Fibroblast of skin of right biceps (primary cell): ENCODE data around the gene MINDY4.

Experiments used
- DNase-seq: peaks from one replicate; pipeline ENCODE4 v3.0.0-alpha.2; 2013

The MINDY4 gene

DNA sequence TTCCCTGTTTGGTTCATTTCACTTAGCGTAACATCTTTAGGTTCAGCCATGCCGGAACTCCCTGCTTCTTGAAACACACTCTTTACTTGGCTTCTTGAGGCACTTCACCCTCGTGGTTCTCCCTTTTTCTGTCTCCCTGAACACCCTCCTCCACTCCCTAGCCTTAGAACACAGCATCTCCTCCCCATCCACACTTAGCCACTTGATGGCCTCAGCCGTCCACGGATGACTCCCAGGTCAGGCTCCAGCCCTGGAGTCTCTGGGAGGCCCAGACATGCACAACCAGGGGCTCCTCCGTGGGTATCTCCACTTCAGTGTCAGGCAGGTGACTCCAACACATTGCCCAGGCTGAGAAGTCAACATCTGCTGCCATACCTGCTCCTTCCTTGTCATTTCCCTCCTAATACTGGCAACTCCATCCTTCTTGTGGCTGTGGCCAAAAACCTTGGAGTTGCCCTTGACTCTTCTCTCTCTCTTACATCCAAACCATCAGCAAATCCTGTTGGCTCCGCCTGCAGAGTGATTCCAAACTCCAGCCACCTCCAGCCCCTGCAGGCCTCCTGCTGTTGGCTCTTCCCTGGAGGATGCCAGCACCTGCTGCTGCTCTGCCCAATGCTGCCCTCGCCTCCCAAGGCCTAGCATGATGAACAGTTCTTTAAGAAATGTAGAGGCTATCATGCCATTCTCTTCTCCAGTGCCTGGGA, 27.7 kb upstream of the MINDY4 start:
- DNase-seq: peak; percentile 20

DNA sequence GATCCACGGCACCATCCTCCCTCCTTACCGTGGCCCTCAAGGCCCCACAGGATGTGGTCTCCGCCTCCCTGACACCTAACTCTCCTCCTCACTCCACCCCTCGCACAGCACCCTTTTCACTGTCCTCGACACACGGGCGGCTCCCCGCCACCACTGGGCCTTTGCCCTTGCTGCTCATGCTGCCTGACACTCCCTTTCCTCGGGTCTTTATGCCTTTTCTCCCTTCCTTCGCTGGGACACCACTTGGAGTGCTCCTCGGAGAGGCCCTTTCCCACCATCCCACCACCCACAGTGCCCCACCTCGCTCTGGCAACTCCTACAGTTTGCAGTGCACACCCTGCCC, 27.2 kb upstream of the MINDY4 start:
- DNase-seq: no peak

- no peak for DNase-seq
These were observed 25.8 kb upstream of the MINDY4 start for GRCh38 chr7:30745261-30745941.

GRCh38 chr7:30750010-30750409, 21.2 kb upstream of the MINDY4 start:
- DNase-seq: no peak

GRCh38 chr7:30750683-30751650, 20.2 kb upstream of the MINDY4 start:
- peak; percentile 63 for DNase-seq

GRCh38 chr7:30751696-30752273, 19.4 kb upstream of the MINDY4 start, which contains the start of gene INMT:
TSS of gene INMT (plus strand) at chr7:30752135. CDS start at chr7:30752151, 16 bp downstream.
- DNase-seq: no peak

DNA sequence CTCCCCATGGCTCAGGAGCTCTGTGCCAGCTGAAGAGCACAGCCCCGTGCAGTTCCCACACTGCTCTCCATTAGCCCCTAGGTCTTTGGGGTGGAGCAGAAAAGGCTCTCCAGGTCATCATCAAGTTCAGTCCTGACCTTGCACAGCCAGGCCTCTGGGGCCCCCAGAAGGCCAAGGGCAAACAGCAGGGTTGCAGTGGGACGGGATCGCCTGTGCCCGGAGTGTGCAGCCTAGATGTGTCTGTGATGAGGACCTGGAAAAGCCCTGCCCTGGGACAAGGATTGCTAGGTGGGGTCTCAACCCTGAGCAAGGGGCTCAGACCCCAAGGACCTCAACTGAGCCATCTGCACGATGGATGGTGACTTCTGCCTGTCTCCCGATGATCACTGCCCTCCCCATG, 18.7 kb upstream of the MINDY4 start:
- DNase-seq: no peak

DNA sequence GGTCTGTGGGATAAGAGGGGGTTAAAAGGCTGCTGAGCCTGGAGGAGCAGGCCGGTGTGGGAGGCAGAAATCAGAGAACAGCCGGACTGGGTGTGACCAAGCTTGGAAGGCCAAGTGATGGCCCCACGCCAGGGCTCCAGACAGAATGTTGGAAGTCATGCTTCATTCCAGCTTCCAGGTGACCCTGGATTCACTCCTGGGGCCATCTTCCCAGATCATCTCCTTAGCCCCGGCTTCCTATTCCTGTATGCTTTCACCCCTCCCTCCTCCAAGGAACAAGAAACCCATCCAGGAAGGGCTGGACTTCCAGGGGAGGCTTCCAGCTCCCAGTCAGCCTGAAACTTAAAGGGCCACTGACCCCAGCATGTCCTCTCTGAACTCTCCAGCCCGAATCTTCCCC, 18.2 kb upstream of the MINDY4 start:
- no peak for DNase-seq

DNA sequence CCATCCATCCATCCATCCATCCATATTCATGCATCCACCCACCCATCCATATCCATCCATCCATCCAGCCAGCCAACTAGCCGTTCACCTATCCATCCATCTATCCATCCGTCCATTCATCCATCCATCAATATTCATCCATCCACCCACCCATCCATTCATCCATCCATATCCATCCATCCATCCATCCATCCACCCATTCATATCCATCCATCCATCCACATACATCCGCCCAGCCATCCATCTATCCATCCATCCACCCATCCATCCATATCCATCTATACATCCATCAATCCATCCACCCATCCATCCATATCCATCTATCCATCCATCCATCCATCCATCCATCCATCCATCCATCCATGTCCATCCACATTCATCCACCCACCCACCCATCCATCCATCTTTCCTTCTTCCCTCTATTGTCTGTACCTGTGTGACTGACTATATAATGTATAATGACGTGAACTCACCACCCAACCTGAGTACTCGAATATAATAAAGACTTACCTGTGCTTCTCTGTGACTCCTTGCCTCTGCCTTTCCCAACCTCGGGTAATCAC, 16.8 kb upstream of the MINDY4 start:
- DNase-seq: no peak

GRCh38 chr7:30755384-30756154, 15.6 kb upstream of the MINDY4 start:
- no peak for DNase-seq

DNA sequence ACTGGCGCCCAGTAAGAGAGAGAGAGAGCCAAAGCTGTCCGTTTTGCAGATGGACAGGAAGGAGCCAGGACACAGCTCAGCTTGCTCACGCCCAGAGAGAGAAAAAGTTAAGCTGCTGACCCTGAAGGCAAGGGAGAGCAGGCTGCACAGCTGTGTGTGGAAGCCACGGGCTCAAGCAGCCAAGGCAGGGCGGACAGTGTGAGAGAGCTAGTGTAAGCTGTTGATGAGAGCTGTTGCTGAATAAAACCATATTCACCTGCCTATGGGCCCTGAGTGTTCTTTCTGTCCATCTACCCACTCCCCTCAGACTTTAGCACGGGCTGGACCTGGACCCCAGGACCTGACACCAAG, 13.9 kb upstream of the MINDY4 start:
- no peak for DNase-seq

GRCh38 chr7:30760514-30761213, 10.6 kb upstream of the MINDY4 start:
- no peak for DNase-seq

- no peak for DNase-seq
These were observed 9.7 kb upstream of the MINDY4 start for GRCh38 chr7:30761214-30762156.

DNA sequence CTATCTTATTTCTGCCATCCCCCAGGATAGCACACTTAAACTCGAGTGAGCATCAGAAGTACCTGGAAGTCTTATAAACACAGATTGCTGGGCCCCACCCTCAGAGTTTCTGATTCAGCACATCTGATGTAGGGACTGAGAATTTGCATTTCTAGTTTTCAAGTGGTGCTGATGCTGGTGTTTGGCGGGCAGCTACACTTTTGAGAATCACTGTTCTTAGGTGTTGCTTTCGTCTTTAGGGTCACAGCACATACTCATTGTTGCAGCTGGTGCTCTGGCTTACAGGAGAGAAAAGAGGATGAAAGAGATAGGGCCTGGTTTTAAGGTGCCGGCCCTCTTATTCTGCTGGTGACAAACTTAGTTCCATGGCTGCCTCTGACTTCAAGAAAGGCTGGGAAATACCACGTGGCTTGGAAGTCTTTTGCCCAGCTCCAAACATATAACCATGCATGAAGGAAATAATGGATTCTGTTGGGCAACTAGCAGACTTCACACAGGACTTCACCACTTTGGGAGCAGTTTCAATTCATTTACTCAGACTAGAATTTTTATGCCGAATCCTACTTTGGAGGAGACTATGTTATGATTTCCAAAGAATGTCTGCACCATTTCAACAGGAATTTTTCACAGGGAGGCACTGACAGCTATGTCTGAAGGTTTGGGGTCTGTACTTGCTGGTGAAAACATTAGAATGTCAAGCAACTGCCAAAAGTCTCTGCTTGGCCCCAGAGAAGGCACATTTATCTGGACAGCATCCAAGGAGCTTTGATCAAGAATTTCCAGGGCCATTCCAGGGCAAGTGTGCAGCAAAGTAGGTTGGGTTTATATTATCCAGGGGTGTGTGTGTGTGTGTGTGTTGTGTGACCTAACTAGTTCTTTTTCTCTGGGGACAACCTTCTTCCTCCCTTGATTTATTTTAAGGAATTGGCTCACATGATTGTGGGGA, 6.9 kb upstream of the MINDY4 start:
- peak; percentile 84 for DNase-seq

- DNase-seq: no peak
These were observed 5.8 kb upstream of the MINDY4 start for GRCh38 chr7:30765408-30765807.

- no peak for DNase-seq
These were observed 408 bp upstream of the MINDY4 start for GRCh38 chr7:30770845-30771173.

- no peak for DNase-seq
These were observed 736 bp downstream of the MINDY4 start for GRCh38 chr7:30771880-30772425.

- DNase-seq: no peak
These were observed 1.8 kb downstream of the MINDY4 start for GRCh38 chr7:30772984-30773383.

DNA sequence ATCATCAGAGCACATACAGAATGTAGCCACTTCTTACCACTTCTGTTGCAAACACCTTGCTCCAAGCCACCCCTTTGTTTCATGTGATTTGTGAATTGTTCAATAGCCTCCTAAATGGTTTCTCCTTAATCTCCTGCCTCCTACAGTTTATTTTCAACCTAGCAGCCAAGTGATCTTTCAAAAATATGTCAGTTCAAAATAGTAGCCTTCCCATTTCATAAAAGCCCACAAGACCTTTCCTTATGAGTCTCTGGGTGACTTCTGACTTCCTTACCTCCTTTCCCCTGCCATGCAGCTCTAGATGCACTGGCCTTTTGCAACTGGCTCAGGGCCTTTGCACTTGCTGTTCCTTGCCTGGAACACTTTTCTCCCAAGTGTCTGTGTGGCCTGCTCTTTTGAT, 4.8 kb downstream of the MINDY4 start:
- no peak for DNase-seq
